Right lung (tissue), 5 donors: ENCODE results near the gene ITSN2. TPM values are rescaled to one million over a fixed set of nuclear protein-coding genes. Genes with fewer than 3 reads are reported as not detected.
"Not testable (repeated sequence)": the region's sequence is repeated elsewhere in the genome, so short reads cannot be mapped to it uniquely, and the experiment has no call there.

Source experiments
- DNase-seq, 2 donors: peaks; one replicate each; pipeline ENCODE4 v3.0.0-alpha.2; 2013
- polyA plus RNA-seq, 5 donors: library from polyadenylated mRNA; unstranded; fragments of 120-200 nt; gene quantifications; one replicate each; pipeline versions ENCODE4 v1.2.1 to v1.2.3, GENCODE V29; 2013; ENCODE audit warnings: inconsistent platforms in 1 of 5, low replicate concordance in 1 of 5; ENCODE audit not compliant: insufficient read length in 5 of 5, insufficient read depth in 1 of 5

The ITSN2 gene
- polyA plus RNA-seq, 5 donors: 26.7 to 43.4 (median 37.7) TPM

- no peak for DNase-seq
Observed at GRCh38 chr2:24220554-24221291, 139.6 kb downstream of the ITSN2 start.

- DNase-seq: no peak
Observed at GRCh38 chr2:24214880-24215279, 145.5 kb downstream of the ITSN2 start.

- no peak for DNase-seq
Observed at GRCh38 chr2:24211408-24211807, 148.9 kb downstream of the ITSN2 start.

DNA sequence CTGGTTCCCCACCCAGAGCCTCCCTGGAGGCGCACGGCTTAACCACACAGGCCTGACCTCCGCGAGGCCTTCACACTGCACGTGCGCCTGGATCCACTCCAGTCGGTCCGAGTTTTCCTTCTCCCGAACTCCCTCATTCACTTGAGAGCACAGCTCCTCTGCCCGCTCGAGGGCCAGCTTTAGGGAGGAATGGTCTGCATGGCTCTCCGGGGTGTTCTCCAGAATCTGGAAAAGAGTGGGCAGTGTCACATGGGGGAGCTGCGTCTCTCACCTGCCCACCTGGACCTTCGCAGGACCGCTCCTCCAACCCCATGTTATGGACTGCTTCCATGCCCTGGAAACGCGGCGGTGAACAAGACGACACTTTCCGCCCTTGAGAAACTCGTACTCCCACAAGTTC, 149.6 kb downstream of the ITSN2 start:
- DNase-seq: no peak

DNA sequence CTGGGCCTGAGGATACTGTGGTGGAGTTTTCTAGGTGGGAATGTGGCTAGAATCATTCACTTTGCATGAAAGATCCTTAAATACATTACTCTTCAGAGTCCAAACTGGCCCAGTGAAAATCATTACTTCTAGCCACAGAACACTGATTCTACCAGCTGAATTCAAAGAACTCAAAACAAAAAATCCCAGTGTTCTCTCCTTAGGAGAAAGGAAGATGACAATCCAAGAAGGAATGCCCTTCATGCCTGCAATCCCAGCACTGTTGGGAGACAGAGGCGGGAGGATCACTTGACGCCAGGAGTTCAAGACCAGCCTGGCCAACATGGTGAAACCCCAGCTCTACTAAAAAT, 150.3 kb downstream of the ITSN2 start:
- no peak for DNase-seq

DNA sequence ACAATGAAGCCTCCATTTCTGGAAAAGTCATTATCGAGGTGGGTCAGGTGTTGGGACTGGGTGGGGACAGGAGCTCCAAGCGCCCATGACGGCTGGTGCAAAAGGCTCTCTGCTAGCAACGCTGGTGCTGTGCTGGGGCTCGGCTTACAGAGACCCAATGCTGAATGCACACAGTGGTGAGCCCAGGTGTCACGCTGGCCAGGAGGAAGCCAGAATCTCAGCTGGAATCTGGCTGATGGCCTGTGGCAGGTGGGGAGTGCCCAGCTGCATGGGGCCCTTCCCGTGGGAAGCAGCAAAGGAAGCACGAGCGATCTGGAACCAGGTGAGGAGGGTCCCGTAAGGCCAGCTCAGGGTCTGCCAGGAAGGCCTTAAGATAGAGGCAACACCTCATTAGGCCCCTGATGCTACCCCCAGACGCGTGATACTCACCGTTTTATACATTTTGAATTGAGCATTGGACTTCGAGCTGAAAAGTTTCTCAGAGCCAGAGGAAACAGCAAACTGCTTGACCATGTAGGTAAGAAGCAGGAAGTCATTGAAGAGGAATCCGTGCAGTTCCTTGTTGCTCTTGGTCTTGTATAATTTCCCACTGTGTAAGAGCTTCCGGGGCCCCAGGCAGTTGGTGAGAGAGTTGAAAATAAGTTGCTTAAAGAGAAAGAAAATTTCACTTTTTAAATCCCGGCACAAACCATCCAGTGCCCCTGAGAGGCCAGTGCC, 150.8 kb downstream of the ITSN2 start:
- no peak for DNase-seq

- DNase-seq: no peak
Observed at GRCh38 chr2:24208490-24208889, 151.8 kb downstream of the ITSN2 start.

DNA sequence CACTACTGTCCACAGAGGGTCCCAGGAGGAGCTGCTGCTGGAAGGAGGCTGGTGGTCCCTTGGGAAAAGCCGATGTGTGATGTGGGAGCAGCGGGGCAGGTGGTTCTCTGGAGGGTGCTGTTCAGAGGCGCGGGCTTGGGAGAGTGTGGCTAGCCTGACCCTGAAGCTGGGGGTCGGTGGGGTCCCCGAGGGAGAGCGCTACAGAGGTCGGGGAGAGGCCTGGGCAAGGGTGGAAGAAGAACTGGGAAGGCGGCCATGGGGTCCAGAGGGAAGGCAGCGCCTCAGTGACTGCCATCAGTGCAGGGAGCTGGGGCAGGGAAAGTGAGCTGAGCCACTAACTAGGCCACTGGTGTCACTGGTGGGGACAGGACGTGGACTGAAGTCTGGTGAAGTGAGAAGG, 153.0 kb downstream of the ITSN2 start:
- DNase-seq: no peak

DNA sequence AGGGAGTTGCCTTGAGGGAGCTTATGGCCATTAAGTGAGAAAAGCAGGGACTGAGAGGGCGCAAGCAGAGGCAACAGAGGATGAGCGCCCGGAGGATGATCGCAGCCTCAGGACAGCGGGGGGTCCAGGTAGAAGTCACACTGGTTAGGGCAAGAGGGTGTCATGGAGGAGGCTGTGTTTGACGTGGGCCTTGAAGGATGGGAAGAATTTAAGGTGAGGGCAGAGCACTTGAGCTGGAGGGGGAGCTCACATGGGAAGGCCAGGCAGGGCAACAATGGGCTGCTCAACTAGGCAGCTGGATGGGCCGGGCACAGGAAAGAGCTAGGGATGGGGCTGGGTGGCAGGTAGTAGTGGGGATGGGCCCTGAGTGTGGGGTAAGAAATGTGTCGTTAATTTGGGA, 153.6 kb downstream of the ITSN2 start:
- DNase-seq: no peak

- no peak for DNase-seq
Observed at GRCh38 chr2:24206242-24206641, 154.1 kb downstream of the ITSN2 start.

- DNase-seq: no peak
Observed at GRCh38 chr2:24205131-24205530, 155.2 kb downstream of the ITSN2 start.

GRCh38 chr2:24204505-24204904, 155.8 kb downstream of the ITSN2 start:
- DNase-seq: no peak

GRCh38 chr2:24203787-24204150, 156.6 kb downstream of the ITSN2 start:
- DNase-seq: no peak

DNA sequence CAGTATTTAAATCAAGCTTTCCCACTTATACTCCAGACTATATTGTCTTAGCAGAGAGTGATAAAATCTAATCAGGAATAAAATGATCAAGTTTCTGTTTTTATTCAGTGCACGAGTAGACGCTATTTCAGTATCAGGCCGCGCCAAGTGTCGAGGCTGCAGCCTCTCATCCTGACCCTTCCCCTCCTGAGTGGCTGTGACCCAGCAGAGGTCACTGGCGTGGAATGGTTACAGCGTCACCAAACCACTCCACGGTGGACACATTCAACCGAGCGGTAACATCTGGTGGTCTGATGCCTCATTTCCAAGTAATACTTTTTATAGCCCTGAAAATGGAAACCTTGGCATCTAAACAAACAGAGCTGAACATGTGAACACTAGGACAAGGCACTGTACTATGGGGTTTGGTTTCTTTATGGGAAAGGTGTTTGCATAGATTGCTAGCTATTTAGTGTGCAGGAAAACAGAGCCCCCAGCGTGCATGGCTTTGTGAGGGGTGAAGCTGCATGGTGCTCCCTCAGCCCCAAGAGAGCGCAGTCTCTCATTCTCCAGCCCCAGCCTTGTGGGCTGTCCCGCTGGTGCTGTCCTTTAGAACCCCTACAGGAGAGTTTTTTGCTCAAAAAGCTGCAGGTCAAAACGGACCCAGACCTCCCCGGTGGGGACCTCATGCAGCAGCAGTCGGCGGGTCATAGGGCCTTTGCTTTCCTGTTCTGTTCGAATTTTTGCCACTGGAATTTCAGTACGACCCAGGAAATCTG, 157.1 kb downstream of the ITSN2 start:
- DNase-seq: no peak

- DNase-seq: no peak
Observed at GRCh38 chr2:24200799-24201198, 159.5 kb downstream of the ITSN2 start.

DNA sequence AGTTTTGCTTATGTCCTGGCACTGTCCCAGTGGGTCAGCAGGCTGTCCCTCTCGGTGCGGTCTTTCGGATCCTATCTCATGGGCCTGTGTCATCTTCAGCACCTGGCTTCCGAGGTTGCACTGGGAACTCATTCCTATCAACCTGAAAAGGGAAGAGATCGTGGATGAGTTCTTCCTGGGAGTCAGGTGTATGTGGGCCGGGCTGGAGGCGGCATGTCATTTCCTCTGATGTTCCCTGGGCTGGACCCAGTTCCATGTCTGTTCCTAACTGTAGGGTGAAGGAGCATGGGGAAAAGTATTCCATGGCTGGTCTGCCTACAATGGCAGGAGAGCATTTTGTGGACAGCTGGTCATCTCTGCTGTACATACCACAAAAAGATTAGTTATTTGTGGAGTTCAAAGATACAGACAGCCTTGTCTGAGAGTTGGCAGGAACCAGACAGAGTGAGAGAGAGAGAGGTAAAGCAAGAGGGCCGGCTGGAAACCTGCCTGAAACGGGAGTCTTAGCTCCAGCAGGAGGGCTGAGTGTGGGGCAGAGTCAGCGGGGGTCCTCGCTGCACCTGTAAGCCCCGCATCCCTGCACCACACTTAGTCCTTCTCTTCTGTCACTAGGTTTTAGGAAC, 160.3 kb downstream of the ITSN2 start:
- no peak for DNase-seq

DNA sequence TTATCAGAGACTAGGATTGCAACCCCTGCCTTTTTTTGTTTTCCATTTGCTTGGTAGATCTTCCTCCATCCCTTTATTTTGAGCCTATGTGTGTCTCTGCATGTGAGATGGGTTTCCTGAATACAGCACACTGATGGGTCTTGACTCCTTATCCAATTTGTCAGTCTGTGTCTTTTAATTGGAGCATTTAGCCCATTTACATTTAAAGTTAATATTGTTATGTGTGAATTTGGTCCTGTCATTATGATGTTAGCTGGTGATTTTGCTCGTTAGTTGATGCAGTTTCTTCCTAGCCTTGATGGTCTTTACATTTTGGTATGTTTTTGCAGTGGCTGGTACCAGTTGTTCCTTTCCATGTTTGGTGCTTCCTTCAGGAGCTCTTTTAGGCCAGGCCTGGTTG, 163.1 kb downstream of the ITSN2 start:
- DNase-seq: not testable (repeated sequence)

GRCh38 chr2:24191848-24192247, 168.5 kb downstream of the ITSN2 start:
- no peak for DNase-seq

DNA sequence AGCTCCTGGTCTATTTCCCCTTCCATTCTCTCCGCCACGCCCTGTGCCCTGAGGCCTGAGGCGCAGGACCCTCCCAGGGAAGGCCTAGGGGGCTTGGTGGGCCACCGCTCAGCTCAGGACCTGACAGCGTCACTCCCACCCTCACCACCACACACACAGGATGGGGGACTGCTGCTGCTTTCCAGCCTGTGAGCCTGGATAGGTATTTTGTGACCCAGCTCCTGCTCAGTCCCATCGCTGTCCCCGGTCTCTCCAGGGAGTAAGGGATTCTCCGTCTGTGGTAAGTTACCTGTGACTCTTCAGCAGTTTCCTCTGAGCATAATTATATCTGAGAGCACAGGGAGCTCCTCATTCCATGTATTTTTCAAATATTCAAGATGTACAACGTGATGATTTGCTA, 169.2 kb downstream of the ITSN2 start:
- DNase-seq: no peak

- no peak for DNase-seq
Observed at GRCh38 chr2:24190503-24190902, 169.8 kb downstream of the ITSN2 start.

GRCh38 chr2:24189551-24189950, 170.8 kb downstream of the ITSN2 start:
- DNase-seq: no peak

GRCh38 chr2:24183366-24184069, 176.8 kb downstream of the ITSN2 start:
- peak; percentile 42 to 45 for DNase-seq
